Gastrocnemius medialis (tissue), 4 donors: Measurements from ENCODE around the gene LVRN. TPM values are rescaled to one million over a fixed set of nuclear protein-coding genes. Genes with fewer than 3 reads are reported as not detected.

Source experiments
- ATAC-seq, 2 donors: fragments of 150-250 bp; one replicate each; pipeline ENCODE4 v1.9.1; 2016
- DNase-seq, 2 donors: peaks; one replicate each; pipeline ENCODE4 v3.0.0-alpha.2; 2019
- H3K27ac ChIP-seq, 4 donors: fragments of 200-600 bp; sonication (generic); 1 replicate in 1 of 4; 2 replicates in 3 of 4; pipeline ENCODE4 v1.5.1; 2016 to 2018; ENCODE audit warnings: mild to moderate bottlenecking in 2 of 4, moderate library complexity in 1 of 4
- H3K27me3 ChIP-seq, 3 donors: fragments of 200-600 bp; sonication (generic) in 2 of 3; 1 replicate in 1 of 3; 2 replicates in 2 of 3; pipeline versions ENCODE4 v1.5.1 to v1.6.0; 2016 to 2019; ENCODE audit warnings: mild to moderate bottlenecking in 1 of 3, moderate library complexity in 1 of 3
- H3K36me3 ChIP-seq, 2 donors: fragments of 200-600 bp; sonication (generic) in 1 of 2; one replicate each; pipeline ENCODE4 v1.5.1; 2017 to 2018
- H3K4me1 ChIP-seq, 2 donors: fragments of 200-600 bp; sonication (generic) in 1 of 2; one replicate each; pipeline ENCODE4 v1.5.1; 2016 to 2017; ENCODE audit warnings: mild to moderate bottlenecking in 2 of 2
- H3K4me3 ChIP-seq, 4 donors: fragments of 200-600 bp; sonication (generic) in 3 of 4; 1 replicate in 1 of 4; 2 replicates in 3 of 4; pipeline ENCODE4 v1.5.1; 2016 to 2019; ENCODE audit warnings: mild to moderate bottlenecking in 2 of 4
- H3K9me3 ChIP-seq, 3 donors: fragments of 200-600 bp; sonication (generic) in 2 of 3; 1 replicate in 1 of 3; 2 replicates in 2 of 3; pipeline ENCODE4 v1.5.1; 2016 to 2019
- POLR2A ChIP-seq, 2 donors: fragments of 450-650 bp; IDR thresholded peaks; one replicate each; pipeline ENCODE4 v1.6.1; 2017; ENCODE audit warnings: antibody characterized with exemption in 2 of 2, mild to moderate bottlenecking in 2 of 2, moderate library complexity in 2 of 2
- in situ Hi-C, 4 donors: fragments of 200-750 bp; cut with MboI; loops; one replicate each; pipeline versions ENCODE4 v1.15.0 to v1.8.0; 2017; ENCODE audit warnings: low sequenced_read_pairs in 4 of 4
- intact Hi-C: fragments of 100-400 bp; cut with DNase I; formaldehyde crosslinking; loops from one replicate; pipeline ENCODE4 v1.15.1; 2023; ENCODE audit warnings: low total_unique reads
- total RNA-seq, 4 donors: library from RNA; depleted of rRNA; stranded (reverse); fragments of >200 nt; gene quantifications; one replicate each; pipeline versions ENCODE4 v1.1.0 to v1.2.3, GENCODE V29; 2016
- TF ChIP-seq, protein P1 (sequence below), 5 experiments: fragments of 450-650 bp in 3 of 5; fragments of 200-600 bp in 2 of 5; sonication (generic) in 2 of 5; IDR thresholded peaks in 4 of 5; conservative IDR thresholded peaks in 1 of 5; 1 replicate in 4 of 5; 2 replicates in 1 of 5; pipeline ENCODE4 v1.5.1; 2016 to 2019; ENCODE audit warnings: antibody characterized with exemption in 5 of 5, mild to moderate bottlenecking in 3 of 5, moderate library complexity in 3 of 5

LVRN gene
- total RNA-seq, 4 donors from 2014 or later = 0.63 to 2.2 (median 0.78) TPM

- ATAC-seq (no peak), DNase-seq (no peak)
- H3K9me3 ChIP-seq = no peaks in the 10 kb centered on the region
- no peaks in the 10 kb centered on the region for H3K36me3 ChIP-seq
- in situ Hi-C loops = no loop called here
- intact Hi-C loops = no loop called here
- no peak overlapping the region for H3K27ac ChIP-seq
- H3K4me3 ChIP-seq = no peak overlapping the region
- TF ChIP-seq POLR2A (IDR thresholded peaks at IDR 0.05) = no peak
- TF ChIP-seq, protein P1, sequence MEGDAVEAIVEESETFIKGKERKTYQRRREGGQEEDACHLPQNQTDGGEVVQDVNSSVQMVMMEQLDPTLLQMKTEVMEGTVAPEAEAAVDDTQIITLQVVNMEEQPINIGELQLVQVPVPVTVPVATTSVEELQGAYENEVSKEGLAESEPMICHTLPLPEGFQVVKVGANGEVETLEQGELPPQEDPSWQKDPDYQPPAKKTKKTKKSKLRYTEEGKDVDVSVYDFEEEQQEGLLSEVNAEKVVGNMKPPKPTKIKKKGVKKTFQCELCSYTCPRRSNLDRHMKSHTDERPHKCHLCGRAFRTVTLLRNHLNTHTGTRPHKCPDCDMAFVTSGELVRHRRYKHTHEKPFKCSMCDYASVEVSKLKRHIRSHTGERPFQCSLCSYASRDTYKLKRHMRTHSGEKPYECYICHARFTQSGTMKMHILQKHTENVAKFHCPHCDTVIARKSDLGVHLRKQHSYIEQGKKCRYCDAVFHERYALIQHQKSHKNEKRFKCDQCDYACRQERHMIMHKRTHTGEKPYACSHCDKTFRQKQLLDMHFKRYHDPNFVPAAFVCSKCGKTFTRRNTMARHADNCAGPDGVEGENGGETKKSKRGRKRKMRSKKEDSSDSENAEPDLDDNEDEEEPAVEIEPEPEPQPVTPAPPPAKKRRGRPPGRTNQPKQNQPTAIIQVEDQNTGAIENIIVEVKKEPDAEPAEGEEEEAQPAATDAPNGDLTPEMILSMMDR (IDR thresholded peaks at IDR 0.05 in 4 of 5, conservative IDR thresholded peaks at IDR 0.05 in 1 of 5) = no peak
- H3K27me3 ChIP-seq = no peaks in the 10 kb centered on the region
- H3K4me1 ChIP-seq = no peaks in the 10 kb centered on the region
These were observed 23.2 kb upstream of the LVRN start for GRCh38 chr5:115939059-115939458.

DNA sequence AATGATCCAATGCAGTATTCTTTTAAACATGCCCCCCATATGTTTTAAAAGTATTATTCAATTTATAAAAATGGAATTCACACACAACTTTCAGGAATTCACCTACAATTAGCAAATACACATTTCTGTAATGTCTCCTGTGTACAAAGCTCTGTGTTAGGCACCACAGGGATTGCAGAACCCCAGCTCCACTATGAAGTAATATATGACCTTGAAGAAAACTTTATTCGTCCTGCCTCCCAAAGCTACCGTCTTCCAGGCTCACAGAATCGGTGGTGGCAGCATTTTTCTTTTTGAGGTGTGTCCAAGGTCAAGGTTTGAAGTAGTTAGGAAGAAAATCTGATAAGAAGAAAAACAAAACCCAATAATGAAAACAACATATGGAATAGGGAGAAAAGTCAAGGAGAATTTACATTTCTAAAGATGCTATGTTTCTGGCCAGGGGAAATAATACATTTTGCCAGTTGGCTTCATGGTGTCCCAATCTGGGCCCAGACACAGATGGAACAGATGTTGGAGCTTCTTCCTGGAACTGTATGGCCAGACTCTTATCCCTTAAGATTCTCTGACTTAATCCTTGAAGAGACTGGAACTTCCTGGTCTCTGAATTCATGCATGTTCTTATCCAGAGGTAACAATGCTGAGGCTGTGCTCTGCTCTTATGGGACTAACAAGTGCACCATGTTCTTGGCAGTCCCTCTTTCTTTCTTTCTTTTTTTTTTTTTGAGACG is 22.0 kb upstream of the LVRN start:
- Histone ChIP-seq H3K36me3 (no peaks in the 10 kb centered on the region), H3K27me3 (no peaks in the 10 kb centered on the region), H3K4me3 (no peak overlapping the region), H3K4me1 (no peaks in the 10 kb centered on the region), H3K27ac (peak overlapping the region in 2 of 4 donors; percentile 19 to 22), H3K9me3 (no peaks in the 10 kb centered on the region)
- no peak for TF ChIP-seq POLR2A (IDR thresholded peaks at IDR 0.05)
- TF ChIP-seq, protein P1 (IDR thresholded peaks at IDR 0.05 in 4 of 5, conservative IDR thresholded peaks at IDR 0.05 in 1 of 5) = no peak
- intact Hi-C loops (no loop called here), in situ Hi-C loops (no loop called here)
- DNase-seq (peak in 1 of 2 donors; percentile 42), ATAC-seq (peak; percentile 75 to 79)

DNA sequence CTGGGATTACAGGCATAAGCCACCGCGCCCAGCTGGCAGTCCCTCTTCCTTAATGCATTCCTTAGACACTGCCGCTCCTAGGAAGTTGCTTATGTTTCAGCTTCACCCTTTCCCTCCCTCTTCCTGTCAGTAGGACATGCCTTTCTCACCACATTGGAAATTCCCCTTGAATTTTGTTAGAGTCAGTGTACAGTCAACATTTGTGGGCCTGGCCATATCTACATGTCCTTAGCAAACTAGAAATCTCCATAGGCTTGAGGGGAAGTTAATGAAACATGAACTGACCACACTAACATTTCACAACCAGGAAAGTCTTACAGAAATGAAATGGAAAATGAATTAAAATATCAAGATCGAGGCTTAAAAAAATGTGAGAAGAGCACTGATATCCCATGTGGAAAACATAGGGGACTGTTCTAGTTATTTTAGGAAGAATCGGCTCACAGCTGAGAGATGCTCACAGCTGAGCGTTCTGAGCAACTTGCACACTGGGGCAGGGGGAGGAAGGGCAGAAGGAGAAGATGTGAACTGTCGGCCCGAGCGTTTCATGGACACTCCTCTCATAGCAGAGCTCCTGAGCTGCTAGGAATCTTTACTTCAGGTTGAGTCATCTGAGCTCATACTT is 21.1 kb upstream of the LVRN start:
- H3K4me1 ChIP-seq = no peaks in the 10 kb centered on the region
- DNase-seq (no peak), ATAC-seq (no peak)
- no peaks in the 10 kb centered on the region for H3K9me3 ChIP-seq
- no peak overlapping the region for H3K4me3 ChIP-seq
- intact Hi-C loops (no loop called here), in situ Hi-C loops (no loop called here)
- no peaks in the 10 kb centered on the region for H3K36me3 ChIP-seq
- no peak for TF ChIP-seq POLR2A (IDR thresholded peaks at IDR 0.05)
- TF ChIP-seq, protein P1 (IDR thresholded peaks at IDR 0.05 in 4 of 5, conservative IDR thresholded peaks at IDR 0.05 in 1 of 5) = no peak
- peak overlapping the region in 1 of 4 donors; percentile 41 for H3K27ac ChIP-seq
- no peaks in the 10 kb centered on the region for H3K27me3 ChIP-seq

- no peak for ATAC-seq
- intact Hi-C loops = no loop called here
- in situ Hi-C loops = no loop called here
These were observed 17.8 kb upstream of the LVRN start for GRCh38 chr5:115944501-115944900.

More at GRCh38 chr5:115944501-115944900, 17.8 kb upstream of the LVRN start:
- Histone ChIP-seq H3K4me3 (no peak overlapping the region), H3K27ac (no peak overlapping the region), H3K4me1 (no peaks in the 10 kb centered on the region), H3K27me3 (no peaks in the 10 kb centered on the region), H3K9me3 (no peaks in the 10 kb centered on the region), H3K36me3 (no peaks in the 10 kb centered on the region)
- TF ChIP-seq, protein P1 (IDR thresholded peaks at IDR 0.05 in 4 of 5, conservative IDR thresholded peaks at IDR 0.05 in 1 of 5) = no peak
- DNase-seq = no peak
